Fibroblast of skin of left biceps (primary cell): ENCODE measurements around the gene CTDSP2.
"Not testable (repeated sequence)": the region's sequence is repeated elsewhere in the genome, so short reads cannot be mapped to it uniquely, and the experiment has no call there.

ENCODE experiments used
- DNase-seq, 2 experiments: peaks; one replicate each; pipeline ENCODE4 v3.0.0-alpha.2; 2013; ENCODE audit warnings: low read depth in 2 of 2

Gene CTDSP2

GRCh38 chr12:57852620-57853500 lies 6.3 kb upstream of the CTDSP2 start:
- DNase-seq, result no peak

DNA sequence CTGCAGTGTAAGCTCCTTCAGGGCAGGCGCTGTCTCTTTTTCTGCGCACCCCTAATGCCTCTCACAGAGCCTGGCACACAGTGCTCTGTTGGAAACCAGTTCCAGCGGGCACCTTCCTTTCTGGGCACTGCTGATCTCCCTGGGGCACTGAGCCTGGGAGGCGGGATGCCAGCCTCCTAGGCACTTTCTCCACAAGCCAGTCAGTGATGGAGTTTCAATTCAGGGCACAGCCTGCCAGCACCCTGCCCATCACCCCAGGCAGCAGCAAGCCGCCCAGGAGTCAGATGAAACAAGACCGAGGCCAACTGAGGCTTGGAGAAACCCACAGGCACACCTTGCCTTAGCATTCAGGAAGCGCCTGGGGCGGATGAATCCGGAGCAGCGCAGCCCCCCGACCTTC lies 5.7 kb upstream of the CTDSP2 start:
- DNase-seq, result no peak

DNA sequence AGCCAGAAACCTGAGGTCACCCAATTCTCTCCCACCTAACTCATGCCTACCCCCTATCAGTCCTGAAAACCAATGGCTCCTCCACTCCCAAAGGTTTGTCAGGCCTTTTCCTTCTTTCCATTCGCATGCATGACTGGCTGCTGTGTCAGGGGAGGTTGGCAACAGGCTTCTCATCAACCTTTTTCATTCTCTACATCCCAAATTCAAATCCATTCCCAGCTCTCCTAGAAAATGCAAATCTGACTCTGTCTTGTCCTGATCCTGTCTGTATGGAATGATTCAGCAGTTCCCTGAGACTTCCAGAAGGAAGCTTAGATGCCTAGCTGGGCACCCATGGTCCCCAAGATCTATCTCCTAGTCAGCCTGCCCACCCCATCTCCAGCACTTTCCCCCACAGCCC lies 5.0 kb upstream of the CTDSP2 start:
- DNase-seq, result no peak

DNA sequence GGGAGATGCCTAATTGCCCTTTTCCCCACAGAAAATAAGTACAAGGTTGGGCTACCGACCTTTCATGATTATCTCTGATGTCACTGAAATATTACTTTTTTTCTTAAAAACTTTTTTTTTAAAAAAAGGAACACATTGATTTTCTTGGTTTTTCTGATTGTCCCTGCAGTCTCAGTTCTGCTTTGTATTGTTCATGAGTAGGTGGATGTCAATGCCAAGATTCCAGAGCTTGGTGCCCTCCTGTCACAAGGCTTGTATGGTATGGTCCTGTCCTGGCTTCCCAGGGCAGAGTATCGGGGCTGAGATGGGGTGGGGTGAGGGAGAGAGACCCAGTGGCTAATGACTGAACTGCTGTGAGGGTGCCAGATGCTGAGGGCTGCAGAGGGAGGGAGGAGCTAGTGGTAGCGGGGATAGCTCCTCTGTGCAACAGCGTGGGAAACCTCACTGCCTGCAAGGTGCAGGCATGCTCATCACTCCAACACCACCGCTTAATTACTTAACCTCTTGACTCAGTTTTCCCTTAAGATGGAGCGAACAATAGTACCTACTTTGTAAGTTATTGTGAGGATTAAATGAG lies 4.4 kb upstream of the CTDSP2 start:
- DNase-seq, result no peak

DNA sequence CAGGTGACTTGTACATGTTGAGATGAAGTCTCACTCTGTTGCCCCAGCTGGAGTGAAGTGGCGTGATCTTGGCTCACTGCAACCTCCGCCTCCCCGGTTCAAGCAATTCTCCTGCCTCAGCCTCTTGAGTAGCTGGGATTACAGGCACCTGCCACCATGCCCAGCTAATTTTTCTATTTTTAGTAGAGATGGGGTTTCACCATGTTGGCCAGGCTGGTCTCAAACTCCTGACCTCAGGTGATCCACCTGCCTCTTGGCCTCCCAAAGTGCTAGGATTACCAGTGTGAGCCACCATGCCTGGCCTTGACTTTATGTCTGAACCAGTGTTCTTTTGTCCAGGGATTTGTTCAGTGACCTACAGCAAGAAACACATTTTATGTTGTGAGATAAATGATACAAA lies 2.9 kb upstream of the CTDSP2 start:
- DNase-seq, result not testable (repeated sequence)

DNA sequence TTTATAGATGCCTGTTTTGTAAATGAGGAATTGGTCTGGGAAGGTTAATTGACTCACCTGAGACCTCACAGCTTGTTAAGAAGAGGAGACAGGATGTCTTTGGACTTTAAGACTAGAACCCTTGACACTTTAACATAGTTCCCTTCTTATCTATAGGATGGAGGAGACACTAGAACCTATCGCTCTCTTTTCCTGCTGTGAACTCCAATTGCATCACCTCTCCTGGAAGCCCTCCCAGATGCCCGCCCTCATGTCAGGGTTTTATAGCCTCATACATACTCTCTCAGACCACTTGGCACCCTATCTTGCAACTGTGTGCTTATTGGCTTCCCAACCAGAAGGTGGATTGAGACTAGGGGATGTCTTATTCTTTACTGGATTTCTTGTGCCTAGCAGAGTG lies 2.5 kb upstream of the CTDSP2 start:
- DNase-seq, result no peak

DNA sequence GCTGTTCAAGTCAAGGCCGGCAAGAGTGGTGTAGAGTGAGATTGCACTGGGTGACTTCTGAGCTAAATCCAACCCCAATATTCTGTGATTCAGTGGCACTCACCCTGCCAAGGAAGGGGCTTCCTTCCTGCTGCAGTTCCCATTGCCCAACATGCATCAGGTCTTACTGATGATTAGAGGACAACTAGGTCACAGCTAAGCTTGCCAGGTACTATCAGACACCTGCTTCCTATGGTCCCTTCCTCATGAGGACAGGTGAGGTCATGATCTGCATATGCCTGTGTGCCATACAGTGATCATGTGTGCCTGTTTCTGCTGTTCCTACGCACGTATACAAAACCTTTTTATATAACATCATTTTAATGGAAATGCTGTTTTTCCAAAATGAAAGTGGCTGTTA lies 1.7 kb upstream of the CTDSP2 start:
- DNase-seq, result no peak

- DNase-seq, result no peak
These were observed 298 bp downstream of the CTDSP2 start for GRCh38 chr12:57846285-57846576.

- no peak for DNase-seq
These were observed 848 bp downstream of the CTDSP2 start for GRCh38 chr12:57845478-57846284.

DNA sequence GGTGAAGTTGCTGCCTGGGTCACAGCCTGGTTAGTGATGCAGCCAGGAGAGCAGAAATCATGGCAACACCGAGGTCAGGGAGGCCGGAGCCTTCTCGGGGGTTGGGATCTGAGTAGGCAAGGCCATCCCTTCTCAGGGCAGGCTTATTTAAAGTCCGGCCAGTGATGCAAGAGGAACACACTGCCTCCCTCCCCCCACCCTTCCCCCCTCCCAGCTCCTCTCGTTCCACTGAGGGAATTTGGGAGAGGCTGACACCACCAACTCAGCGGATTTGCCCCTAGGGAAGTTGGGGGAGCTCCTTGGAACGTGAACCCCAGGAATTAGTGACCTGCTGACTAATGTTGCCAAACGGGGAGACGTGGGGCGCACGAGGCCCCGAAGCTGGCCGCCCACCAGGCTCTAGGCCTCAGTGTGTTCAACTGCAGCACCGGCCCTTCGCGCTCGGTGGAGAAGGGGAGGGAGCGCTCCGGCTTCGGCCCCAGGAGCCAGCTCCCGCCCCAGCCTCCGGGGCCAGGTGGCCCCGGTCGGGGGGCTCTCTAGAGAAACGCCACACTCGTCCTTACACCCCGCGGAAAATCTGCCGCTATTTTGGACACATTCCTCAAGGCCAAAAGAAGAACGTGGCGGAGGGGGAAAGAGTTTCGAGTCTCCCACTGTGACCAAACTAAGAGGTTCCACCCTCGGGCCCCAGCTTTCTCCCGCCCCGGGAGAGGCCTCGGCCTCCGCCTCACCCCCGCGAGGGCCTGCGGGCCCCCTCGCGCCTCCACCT lies 1.6 kb downstream of the CTDSP2 start:
- no peak for DNase-seq

DNA sequence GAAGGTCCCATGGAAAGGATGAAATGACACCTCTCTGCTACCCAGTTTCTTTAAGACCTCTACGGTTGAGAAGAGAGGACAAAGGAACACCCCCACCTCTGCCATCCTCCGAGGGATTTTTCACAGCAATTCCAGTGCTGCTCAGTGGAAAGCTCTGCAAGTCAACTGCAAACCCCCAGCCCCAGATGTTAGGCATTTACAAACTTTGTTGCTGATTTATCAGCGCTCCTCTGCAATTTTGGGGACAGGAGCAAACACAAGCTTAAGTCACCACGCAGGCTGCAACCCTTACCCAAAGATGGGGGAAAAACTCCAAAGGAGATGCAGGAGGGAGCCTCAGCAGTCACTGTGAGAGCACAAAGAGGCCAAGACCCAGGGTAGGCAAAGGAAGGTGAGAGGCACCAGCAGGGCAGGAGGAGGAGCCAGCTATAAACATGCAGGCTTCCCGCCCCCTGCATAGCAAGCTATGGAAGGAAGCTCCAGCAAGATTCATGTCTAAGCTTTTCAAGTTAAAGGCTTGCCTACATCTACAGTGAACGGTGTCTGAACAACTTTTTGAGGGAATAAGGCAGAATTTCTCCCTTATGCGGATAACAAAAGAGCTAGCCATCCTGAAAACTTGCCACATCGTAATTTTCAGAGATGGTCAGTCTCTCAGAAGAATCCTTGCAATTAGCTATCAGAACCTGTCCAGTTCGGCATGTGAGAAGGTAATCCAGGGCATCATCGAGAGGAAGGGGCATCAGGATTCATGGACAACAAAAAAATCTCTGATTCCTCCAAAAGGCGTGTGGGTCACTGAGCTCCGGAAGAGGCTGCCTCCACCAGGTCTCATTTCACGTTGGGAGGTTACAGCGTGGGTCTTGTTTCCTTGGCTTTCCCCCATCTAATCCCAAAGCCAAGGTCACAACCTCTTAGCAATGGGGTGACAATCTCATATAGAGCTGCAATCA lies 3.9 kb downstream of the CTDSP2 start:
- no peak for DNase-seq

GRCh38 chr12:57841445-57841844 lies 5.1 kb downstream of the CTDSP2 start:
- DNase-seq, result no peak

- DNase-seq, result no peak
These were observed 5.8 kb downstream of the CTDSP2 start for GRCh38 chr12:57840726-57841125.

DNA sequence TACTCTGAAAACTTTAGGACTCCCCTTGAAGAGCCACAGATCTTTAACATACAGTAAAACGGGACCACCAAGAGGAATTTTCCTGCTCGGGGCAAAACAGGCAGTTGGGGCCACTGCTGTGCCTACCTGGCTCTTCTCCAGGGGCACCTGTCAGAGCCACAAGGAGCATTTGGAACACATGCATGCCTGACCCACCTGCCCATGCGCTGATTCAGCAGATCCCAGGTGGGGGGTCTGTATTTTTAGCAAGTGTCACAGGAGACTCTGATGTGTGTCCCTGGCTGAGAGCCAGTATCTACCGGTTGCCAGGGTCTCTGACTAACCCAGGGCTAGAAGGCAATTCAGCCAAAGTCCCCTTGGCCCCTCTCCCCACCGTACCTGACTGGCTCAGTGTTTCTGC lies 6.5 kb downstream of the CTDSP2 start:
- DNase-seq, result no peak

GRCh38 chr12:57838594-57839302 lies 7.8 kb downstream of the CTDSP2 start:
- DNase-seq, result no peak

DNA sequence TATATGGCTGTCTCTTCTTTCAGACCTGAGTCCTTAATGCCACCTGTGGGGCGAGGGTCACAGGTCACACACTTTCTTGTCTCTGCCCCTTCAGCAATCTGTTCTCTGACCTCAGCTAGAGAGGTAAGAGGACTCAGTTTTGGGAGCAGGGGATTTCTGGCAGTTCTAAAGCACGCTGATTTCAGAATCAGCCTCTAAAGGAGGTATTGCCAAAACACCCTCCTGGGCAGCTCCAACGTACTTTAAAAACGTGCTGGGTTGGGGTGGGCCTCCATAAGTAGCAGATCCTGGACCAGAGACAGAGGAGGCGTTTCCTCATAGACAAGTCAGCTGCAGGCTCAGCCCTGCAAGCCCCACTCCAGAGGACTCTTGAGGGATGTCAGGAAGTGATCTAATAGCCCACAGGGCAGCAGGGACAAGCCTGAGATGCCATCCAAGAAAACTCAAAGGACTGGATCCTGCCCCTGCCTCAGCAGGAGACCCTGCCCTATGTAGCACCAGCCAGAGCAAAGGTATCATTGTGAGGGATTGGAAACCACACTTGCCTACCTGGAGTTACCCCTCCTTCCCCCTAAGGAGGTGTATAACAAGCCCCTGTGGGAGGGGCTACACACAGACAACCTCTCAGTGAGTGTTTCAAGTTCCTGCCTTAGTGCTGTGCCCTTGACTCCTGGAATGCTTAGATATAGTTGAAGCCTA lies 8.5 kb downstream of the CTDSP2 start:
- peak in 1 of 2 experiments; percentile 33 for DNase-seq

- peak; percentile 81 for DNase-seq
These were observed 9.8 kb downstream of the CTDSP2 start for GRCh38 chr12:57836442-57837375.
